Measurements from ENCODE around the gene TOGARAM2. TPM values are rescaled to one million over a fixed set of nuclear protein-coding genes. Genes with fewer than 3 reads are reported as not detected.

Gene TOGARAM2
- total RNA-seq, 1 donor from 2014 or later, result 0.23 TPM

DNA sequence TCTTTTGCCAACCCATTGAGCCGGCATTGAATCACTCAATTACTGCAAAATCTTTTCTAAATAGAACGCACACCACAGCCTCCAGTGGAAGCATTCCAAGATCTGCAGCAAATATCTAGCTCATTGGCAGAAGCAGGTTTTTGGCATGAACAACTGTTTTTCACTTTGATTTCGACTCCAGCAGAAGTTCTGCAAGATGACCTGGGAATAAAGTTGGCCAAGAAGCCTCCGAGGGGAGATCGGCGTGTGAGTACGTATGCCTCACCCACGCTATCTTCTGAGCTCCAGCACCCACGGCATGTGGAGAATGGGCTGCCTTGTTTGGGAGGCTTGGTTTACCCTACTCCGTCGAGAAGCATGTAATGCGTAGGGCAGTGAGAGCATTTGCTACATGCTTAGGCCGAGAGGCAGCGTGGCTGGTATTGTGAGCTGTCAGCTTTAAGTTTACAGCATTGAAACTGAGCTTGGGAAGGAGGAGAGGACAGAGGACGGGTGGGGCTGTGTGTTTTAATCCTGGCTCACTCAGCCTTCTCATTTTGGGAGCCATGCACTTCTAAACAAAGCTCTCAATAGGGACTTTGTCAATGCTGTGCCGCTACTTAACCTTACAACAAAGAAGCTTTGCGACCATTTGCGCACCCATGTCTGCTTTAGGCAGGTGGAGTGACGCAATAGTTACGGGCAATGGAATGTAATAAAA lies 82.7 kb downstream of the TOGARAM2 start:
- Mint-ChIP-seq H3K27me3 (ENCODE audit: unreplicated experiment) (no peaks in the 10 kb centered on the region), H3K4me1 (ENCODE audit: unreplicated experiment) (no peaks in the 10 kb centered on the region), H3K4me3 (ENCODE audit: unreplicated experiment) (no peak overlapping the region), H3K27ac (ENCODE audit: unreplicated experiment) (no peak overlapping the region), H3K36me3 (ENCODE audit: low read depth, unreplicated experiment) (no peaks in the 10 kb centered on the region), H3K9me3 (ENCODE audit: unreplicated experiment) (no peaks in the 10 kb centered on the region)
- no peak for DNase-seq (ENCODE audit: low spot score)
- TF ChIP-seq, protein P1, sequence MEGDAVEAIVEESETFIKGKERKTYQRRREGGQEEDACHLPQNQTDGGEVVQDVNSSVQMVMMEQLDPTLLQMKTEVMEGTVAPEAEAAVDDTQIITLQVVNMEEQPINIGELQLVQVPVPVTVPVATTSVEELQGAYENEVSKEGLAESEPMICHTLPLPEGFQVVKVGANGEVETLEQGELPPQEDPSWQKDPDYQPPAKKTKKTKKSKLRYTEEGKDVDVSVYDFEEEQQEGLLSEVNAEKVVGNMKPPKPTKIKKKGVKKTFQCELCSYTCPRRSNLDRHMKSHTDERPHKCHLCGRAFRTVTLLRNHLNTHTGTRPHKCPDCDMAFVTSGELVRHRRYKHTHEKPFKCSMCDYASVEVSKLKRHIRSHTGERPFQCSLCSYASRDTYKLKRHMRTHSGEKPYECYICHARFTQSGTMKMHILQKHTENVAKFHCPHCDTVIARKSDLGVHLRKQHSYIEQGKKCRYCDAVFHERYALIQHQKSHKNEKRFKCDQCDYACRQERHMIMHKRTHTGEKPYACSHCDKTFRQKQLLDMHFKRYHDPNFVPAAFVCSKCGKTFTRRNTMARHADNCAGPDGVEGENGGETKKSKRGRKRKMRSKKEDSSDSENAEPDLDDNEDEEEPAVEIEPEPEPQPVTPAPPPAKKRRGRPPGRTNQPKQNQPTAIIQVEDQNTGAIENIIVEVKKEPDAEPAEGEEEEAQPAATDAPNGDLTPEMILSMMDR (IDR thresholded peaks at IDR 0.05; ENCODE audit: unreplicated experiment), result no peak

DNA sequence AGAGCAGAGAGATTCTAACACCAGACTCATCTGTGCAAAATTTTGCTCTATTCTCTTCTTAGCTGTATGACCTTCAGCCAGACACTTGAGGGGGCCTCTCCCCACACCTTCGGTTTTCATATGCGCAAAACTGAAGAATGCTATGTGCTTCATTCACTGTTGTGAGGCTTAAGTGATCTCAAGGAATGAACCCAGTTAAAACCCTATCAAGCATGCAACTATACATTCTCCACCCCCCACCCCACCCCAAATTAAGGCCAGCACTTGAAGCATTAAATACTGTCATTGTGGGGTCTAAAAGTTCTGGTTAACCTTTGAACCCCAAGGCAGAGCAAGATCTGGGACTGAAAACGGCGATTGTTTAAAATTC lies 83.2 kb downstream of the TOGARAM2 start:
- no peak overlapping the region for H3K27ac Mint-ChIP-seq (ENCODE audit: unreplicated experiment)
- TF ChIP-seq, protein P1 (IDR thresholded peaks at IDR 0.05; ENCODE audit: unreplicated experiment), result no peak
- H3K36me3 Mint-ChIP-seq (ENCODE audit: low read depth, unreplicated experiment), result no peaks in the 10 kb centered on the region
- H3K4me1 Mint-ChIP-seq (ENCODE audit: unreplicated experiment), result no peaks in the 10 kb centered on the region
- no peaks in the 10 kb centered on the region for H3K27me3 Mint-ChIP-seq (ENCODE audit: unreplicated experiment)
- no peak for DNase-seq (ENCODE audit: low spot score)
- no peak overlapping the region for H3K4me3 Mint-ChIP-seq (ENCODE audit: unreplicated experiment)
- no peaks in the 10 kb centered on the region for H3K9me3 Mint-ChIP-seq (ENCODE audit: unreplicated experiment)

DNA sequence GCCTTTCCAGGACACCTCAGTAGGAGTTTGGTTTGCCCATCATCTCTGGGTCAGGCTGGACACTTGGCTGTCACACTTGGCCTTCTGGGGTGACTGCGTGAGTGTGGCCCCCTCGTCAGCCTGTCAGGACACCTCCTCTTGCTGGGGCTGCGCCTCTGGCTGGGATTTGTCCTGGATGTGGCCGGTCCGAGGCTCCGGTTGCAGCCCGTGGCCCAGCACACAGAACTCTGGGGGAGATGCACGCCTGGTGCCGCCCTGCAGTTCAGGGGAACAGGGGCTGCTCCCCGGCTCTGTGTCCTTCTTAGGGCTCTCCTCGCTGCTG lies 83.6 kb downstream of the TOGARAM2 start:
- Mint-ChIP-seq H3K4me1 (ENCODE audit: unreplicated experiment) (no peaks in the 10 kb centered on the region), H3K36me3 (ENCODE audit: low read depth, unreplicated experiment) (no peaks in the 10 kb centered on the region)

DNA sequence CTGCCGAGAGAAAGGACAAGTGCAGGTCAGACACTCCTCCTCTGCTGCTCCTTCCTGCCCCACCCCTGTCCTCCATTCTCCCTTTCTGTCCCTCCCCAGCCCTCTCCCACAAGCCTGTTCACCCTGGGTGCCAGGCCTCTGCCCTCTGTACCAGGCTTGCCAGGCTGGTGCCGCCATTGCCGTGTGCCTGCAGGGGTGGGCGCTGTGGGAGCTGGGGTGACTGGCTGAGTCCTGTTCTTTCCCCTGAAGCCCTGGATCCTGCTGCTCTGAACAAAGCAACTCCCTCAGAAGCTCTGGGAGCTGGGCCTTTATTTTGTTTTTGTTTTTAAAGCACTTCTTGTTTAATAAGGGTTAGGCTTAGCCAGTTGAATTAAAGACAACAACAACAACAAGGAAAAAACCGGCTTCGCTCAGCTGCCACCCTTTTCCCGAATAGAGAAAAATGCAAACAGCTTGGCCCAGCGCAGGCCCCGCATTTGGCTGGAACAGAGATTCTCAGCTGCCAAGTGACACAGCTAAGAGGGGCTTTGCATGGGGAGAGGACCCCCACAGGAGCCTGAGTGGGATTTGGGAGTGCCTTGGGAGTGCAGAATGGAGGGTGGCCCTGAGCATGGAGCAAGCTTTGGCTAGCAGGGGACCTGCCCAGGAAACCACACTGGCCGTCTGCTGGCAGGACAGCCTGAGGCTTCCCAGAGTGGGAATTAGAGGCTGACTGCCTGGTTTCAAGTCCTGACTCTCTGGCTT lies 84.1 kb downstream of the TOGARAM2 start:
- Mint-ChIP-seq H3K4me1 (ENCODE audit: unreplicated experiment) (no peaks in the 10 kb centered on the region), H3K36me3 (ENCODE audit: low read depth, unreplicated experiment) (no peaks in the 10 kb centered on the region), H3K4me3 (ENCODE audit: unreplicated experiment) (no peak overlapping the region), H3K27me3 (ENCODE audit: unreplicated experiment) (no peaks in the 10 kb centered on the region), H3K27ac (ENCODE audit: unreplicated experiment) (no peak overlapping the region), H3K9me3 (ENCODE audit: unreplicated experiment) (no peaks in the 10 kb centered on the region)
- TF ChIP-seq, protein P1 (IDR thresholded peaks at IDR 0.05; ENCODE audit: unreplicated experiment), result no peak
- DNase-seq (ENCODE audit: low spot score), result no peak

More for the DNA sequence above, 83.6 kb downstream of the TOGARAM2 start:
- Mint-ChIP-seq H3K27ac (ENCODE audit: unreplicated experiment) (no peak overlapping the region), H3K4me3 (ENCODE audit: unreplicated experiment) (no peak overlapping the region), H3K9me3 (ENCODE audit: unreplicated experiment) (no peaks in the 10 kb centered on the region), H3K27me3 (ENCODE audit: unreplicated experiment) (no peaks in the 10 kb centered on the region)
- DNase-seq (ENCODE audit: low spot score), result no peak
- TF ChIP-seq, protein P1 (IDR thresholded peaks at IDR 0.05; ENCODE audit: unreplicated experiment), result no peak

DNA sequence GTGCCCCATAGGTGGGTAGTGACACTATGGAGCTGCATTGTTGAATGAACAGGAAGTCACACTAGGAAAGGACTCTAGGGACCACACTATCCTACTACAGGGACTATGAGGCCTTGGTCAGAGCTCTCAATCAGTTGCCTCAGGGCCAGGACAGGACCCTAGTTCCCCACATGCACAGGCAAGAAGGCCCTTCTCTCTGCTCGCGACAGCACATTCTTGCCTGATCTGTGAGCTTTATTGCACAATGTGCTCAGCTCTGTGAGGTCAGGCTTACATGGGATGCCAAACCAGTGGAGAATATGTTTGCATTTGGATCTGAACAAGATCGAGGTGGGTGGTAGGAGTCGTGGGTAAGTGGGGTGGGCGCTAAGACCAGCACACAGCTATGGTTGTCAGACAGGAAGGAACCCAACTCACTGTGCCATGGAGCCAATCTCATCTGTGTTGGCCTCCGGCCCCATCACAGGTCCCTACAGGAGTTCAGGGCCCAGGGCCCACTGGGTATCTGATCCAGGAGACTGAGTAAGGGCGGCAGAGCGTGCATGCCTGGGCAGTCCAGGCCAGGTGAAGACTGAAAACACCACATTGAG lies 85.3 kb downstream of the TOGARAM2 start:
- no peaks in the 10 kb centered on the region for H3K36me3 Mint-ChIP-seq (ENCODE audit: low read depth, unreplicated experiment)
- no peaks in the 10 kb centered on the region for H3K4me1 Mint-ChIP-seq (ENCODE audit: unreplicated experiment)
- H3K9me3 Mint-ChIP-seq (ENCODE audit: unreplicated experiment), result no peaks in the 10 kb centered on the region
- no peak overlapping the region for H3K27ac Mint-ChIP-seq (ENCODE audit: unreplicated experiment)
- H3K4me3 Mint-ChIP-seq (ENCODE audit: unreplicated experiment), result no peak overlapping the region
- TF ChIP-seq, protein P1 (IDR thresholded peaks at IDR 0.05; ENCODE audit: unreplicated experiment), result no peak
- no peaks in the 10 kb centered on the region for H3K27me3 Mint-ChIP-seq (ENCODE audit: unreplicated experiment)
- DNase-seq (ENCODE audit: low spot score), result no peak
